ENCODE results near the gene DUS3L.

DUS3L gene, protein sequence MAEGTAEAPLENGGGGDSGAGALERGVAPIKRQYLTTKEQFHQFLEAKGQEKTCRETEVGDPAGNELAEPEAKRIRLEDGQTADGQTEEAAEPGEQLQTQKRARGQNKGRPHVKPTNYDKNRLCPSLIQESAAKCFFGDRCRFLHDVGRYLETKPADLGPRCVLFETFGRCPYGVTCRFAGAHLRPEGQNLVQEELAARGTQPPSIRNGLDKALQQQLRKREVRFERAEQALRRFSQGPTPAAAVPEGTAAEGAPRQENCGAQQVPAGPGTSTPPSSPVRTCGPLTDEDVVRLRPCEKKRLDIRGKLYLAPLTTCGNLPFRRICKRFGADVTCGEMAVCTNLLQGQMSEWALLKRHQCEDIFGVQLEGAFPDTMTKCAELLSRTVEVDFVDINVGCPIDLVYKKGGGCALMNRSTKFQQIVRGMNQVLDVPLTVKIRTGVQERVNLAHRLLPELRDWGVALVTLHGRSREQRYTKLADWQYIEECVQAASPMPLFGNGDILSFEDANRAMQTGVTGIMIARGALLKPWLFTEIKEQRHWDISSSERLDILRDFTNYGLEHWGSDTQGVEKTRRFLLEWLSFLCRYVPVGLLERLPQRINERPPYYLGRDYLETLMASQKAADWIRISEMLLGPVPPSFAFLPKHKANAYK

DNA sequence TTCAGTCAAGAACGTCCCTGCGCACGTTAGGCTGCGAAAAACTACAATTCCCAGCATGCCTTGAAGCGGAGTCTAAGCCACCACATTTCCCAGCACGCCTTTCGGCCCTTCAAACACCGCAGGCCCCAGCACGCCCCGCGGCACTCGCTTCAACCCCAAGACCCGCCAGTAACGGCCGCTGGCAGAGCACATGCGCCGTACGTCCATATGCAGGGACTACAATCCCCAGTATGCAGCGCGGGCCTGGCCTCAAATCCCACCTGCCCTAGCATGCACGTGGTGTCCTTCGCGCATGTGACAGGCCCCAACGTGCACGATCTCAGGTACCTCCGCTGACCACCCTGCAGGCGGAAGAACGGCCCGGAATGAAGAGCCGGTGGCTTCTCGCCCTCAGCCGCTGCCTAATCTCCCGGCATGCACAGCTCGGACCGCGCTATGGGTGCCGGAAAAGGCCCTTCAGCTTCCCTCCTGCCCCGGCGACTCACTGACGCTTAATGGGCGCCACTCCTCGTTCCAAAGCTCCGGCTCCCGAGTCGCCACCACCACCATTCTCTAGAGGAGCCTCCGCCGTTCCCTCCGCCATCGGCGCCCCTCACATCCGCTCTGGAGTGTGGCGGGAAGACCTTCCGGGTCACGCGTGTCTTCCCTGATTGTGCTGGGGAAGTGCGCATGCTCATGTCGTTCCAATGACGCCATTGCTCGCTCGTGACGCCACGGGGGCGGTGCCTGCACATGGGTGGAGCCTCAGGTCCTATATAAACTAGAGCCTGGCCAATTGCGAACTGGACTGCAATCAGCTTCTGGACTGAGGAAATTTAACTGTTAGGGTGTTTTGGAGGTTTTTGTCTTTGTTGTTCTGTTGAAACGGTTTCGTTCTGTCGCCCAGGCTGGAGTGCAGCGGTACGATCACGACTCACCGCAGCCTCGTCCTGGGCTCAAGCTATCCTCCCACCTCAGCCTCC lies at the start of gene DUS3L:
Gene DUS3L (minus strand): TSS at position 605 of the 962 bp plus-strand sequence. CDS start 22 bp downstream, at position 583.
- DNase-seq = peak; percentile 95

DNA sequence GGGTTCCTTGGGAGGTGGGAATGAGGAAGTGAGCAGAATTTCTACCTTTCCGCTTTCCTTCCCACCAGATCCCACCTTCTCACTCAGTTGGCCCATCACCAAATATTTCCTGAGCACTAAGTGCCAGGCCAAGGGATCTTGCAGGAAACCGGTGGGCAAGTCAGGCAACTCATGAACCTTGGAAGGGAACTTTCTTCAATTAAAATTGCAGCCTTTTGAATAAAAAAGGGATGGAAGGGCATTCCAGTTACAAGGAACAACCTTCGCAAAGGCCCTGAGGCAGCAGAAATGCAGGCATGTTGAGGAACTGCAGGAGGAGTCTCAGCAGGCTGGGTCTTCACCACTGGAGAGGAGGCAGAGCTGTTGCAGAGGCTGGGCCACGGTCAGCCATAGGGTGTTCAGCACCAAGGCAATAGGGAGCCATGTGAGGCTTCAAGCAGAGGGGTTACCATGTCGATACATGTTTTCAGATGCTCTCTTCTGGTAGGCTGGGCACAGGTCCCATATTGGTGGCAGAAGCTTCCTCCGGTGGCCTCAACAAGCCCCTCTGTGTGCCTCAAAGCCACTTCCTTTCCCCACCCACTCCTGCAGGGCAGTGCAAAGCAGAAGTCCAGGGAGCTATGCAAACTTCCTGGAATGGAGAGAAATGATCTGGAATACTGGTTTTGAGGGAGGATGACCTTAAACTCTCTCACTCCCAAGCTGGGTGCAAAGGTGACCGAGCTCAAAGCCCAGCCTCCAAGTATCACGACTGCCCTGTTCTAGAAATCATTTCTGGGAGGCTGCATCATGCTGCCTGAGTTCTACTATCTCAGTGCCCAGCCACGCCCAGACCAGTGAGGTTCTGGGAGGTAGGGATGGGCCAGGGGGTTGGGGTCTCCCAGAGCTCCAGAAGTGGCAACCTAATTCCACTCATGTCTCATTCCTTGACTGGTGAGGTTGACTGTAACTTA lies 48.4 kb upstream of the DUS3L start, which contains the start of gene FUT6:
Gene FUT6 (minus strand): TSS at position 638 of the 953 bp plus-strand sequence. CDS start 7,135 bp downstream, outside the sequence.
- DNase-seq = no peak

DNA sequence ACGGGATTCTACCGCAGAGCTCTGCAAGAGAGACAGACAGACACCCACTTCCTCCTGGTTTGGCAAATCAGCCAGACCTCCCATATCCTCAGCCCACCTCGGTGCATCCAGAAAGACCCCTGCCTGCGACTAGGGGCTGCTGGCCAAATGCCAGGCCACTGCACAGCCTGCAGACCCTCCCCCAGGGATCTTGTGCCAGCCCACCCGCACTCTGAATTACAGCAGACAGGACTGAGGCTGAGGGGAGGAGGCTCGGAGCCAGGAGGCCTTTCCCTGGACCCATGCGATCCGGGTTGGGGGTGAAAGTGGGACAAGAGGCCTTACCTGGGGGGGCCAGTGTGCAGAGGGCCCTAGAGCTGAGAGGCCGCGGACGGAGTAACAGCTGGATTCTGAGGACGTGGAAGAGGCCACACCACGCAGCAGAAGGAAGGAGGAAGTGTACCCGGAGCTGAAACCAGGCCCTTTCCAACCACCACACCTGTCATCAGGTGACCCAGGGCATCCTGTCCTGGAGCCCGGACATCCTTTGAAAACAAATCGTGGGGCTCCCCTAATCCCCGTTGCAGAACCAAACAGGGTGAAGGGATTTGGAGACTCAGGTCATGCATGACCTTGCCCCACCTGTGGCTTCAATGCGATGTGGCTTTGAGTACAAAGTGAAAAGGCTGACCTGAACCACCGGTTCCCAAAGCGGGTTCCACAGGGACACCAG lies 47.5 kb upstream of the DUS3L start:
- DNase-seq = no peak

DNA sequence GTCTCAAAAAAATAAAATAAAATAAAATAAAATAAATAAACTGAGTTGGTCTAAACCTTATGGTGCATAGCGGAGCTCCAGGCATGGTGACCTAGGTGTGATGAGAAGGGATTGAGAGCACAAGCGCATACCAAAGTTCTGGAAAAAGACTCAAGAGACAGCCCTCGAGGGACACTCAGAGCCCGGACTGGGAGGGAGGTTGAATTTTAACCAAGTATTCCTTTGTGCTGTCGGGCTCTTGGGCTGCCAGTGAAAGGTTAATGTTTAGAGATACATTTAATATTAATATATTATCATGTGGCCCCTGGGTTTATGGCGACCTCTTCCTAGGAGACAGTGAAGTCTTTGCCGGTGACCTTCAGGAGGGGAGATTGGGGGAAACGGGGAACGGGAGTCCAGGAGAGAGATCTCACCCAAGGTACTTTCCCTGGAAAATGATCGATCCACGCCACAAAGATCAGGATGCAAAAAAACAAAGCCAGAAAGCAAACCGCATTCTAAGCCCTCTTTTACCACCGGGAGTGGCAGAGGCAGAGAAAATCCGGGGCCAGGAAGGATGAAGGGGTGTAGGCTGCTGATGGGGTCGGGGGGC lies 46.9 kb upstream of the DUS3L start:
- DNase-seq = no peak

DNA sequence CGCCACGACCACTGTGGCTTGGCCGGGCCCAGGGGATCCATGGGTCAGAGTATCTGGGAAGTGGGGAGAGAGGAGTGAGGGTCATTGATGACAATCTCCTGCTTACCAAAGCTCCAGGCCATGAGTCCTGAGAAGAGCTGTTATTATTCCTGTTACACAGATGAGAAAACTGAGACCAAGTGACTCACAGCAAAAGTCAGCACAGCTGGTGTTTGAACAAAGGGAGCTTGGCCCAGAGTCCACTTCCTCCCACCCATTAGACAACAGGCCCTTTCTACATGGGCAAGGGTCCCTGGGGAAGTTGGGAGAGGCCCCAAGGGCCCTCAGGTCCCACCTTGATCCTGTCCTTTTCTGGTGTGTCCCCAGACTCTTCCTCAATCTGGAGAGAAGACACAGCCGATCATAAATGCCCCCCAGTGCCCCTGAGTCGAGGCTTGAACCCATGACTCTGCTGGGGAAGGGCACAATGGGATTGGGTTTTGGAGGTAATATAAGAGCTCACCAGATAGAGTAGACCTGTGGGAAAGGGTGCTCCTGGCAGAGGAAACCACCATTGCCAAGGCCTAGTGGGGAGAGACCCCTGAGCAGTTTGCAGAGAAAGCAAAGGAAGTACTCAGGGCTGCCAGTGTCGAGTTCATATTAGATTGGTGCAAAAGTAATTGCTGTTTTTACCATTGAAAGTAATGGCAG lies 41.7 kb upstream of the DUS3L start:
- no peak for DNase-seq

DNA sequence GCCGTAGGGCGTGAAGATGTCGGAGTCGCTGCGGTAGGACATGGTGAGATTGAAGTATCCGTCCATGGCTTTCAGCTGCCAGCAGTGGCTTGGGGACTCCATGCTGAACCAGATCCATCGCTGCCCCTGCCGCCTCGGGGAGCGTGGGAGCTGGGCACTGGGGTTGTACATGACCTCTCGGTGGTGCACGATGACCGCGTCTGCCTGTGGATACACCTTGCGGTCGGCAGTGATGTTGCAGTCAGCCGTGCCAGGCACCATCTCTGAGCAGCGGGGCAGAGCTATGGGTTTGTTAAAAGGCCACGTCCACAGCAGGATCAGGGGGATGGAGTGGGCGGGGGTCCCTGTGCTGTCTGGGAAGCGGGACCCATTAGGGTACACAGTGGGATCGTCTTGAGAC lies 41.1 kb upstream of the DUS3L start:
- no peak for DNase-seq

DNA sequence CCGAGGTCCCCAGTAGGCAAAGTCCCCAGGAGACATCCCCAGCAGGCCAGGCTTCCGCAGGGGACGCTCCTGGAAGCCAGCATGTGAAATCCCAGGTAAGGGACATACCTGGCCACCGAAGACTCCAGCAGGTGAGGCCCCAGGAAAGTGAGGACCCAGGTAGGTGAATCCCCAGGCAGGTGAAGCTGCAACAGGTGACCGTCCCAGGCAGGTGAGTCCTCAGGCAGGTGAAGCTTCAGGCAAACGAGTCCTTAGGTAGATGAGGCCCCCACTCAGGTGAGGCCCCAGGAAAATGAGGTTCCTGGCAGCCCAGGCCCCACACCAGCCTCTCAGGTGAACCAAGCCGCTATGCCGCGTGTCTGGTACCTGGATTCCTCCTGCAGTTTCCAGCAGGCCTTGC lies 40.2 kb upstream of the DUS3L start:
- DNase-seq = no peak

DNA sequence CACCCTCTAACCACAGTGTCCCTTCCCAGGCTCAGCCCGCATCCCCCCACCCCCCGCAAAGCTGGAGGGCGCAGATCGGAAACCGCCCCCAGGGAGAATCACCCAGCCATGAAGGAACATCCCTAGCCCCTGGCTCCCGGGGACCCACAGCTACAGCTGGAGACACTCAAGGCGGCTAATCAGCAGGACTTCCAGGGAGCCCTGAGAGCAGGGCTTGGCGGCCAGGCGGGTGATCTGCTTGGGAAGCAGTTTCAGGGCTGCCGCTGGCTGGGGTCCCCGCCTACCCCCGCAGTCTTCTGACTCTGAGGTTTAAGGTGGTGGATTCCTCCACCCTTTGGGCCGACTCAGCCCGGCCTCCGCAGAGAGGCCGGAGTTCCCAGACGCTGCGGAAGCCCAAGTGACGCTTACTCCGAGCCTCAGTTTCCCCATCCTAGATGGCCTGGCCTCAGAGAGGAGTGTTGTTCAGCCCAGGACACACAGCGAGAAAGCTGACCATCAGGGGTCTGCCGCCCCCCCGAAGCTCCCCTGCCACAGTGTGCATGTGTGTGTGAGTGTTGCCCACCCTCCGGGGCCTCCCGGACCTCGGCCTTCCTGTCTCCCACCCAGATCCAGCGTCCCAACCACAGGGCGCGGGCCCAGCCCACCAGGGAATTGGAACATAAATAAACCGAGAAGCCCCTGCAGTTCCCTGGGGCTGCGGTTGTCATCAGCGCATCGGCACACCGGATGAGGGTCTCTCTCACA lies 38.8 kb upstream of the DUS3L start:
- no peak for DNase-seq

DNA sequence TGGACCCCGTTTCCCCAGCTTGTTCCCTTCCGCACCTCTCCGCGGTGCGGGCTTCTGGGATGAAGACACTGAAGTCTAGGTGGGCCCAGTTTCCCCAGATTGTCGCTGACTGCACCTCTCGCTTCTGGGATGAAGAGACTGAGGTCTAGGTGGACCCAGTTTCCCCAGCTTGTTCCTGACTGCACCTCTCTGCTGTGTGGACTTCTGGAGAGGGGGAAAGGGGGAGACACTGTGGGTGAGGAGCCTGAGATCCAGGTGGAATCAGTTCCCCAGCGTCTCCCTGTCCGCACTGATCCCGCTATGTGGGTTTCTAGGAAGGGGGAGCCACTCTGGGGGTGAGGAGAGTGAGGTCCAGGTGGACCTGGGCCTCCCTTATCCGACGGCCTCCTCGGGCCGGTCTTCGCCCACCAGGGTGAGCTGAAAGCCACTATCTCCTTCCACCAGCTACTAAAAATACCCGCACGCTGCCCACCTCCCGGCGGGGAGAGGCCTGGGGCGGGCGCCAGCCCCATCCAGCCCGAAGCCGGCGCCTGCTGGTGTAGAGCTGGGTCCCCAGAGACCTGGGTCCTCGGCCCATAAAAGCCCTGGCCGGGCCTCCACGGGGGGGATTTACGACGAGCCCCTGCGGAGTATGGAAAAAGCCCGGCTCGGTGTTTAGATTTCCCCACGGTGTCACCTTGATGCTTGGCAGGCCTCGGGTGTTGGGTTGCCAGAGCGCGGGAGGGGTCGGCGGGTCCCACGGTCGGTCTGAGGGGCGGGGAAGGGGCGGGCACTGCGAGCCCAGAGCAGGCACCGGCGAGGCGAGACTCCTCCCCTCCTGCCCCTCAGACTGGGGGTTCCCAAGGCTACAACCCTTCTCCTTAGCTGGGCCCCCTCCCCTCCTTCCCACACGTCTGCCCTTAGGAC lies 38.0 kb upstream of the DUS3L start:
- DNase-seq = no peak

DNA sequence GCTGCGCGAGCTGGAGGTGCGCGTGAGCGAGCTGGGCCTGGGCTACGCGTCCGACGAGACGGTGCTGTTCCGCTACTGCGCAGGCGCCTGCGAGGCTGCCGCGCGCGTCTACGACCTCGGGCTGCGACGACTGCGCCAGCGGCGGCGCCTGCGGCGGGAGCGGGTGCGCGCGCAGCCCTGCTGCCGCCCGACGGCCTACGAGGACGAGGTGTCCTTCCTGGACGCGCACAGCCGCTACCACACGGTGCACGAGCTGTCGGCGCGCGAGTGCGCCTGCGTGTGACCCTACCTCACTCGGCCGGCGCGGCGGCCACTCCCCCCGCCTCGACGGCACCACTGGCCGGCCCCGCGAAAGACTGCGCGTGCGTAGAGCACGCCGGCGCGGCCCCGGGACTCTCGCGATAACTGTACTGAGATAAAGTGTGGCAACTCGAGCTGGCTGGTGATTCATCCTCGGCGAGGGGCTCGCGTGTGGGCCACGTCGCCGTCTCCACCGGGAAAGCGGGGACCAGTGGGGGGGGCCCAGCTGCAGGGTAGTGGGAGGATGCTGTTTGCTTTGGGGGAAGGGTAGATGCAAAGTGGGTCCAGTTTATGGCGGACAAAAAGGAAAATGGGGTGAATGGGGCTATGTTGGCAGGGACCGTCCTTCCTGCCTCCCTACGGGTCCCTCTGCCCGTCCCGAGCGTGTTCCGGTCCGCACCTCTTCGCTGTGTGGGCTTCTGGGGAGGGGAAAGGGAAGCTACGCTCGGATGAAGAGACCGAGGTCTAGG lies 37.1 kb upstream of the DUS3L start:
- DNase-seq = peak; percentile 87

DNA sequence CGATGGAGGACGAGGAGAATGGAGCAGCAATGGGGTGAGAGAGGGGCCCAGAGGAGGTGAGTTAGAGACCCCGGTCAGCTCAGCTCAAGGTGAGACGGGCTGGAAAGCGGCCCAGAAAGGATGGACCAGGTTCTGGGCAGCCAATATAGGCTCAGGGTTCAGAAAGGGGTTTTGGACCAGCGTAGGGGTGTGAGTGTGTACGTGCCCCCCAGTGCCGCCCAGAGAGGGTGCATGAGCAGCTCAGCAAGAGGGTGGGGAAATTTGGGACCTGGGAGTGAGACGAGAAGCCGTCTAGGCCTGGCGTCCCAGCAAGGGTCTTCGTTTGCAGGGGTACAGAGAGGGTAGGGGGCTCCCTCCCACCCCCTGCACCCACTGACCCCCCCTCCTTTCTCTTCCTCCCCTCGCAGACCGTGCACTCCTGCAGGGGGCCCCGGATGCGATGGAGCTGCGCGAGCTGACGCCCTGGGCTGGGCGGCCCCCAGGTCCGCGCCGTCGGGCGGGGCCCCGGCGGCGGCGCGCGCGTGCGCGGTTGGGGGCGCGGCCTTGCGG lies 36.5 kb upstream of the DUS3L start:
- no peak for DNase-seq

DNA sequence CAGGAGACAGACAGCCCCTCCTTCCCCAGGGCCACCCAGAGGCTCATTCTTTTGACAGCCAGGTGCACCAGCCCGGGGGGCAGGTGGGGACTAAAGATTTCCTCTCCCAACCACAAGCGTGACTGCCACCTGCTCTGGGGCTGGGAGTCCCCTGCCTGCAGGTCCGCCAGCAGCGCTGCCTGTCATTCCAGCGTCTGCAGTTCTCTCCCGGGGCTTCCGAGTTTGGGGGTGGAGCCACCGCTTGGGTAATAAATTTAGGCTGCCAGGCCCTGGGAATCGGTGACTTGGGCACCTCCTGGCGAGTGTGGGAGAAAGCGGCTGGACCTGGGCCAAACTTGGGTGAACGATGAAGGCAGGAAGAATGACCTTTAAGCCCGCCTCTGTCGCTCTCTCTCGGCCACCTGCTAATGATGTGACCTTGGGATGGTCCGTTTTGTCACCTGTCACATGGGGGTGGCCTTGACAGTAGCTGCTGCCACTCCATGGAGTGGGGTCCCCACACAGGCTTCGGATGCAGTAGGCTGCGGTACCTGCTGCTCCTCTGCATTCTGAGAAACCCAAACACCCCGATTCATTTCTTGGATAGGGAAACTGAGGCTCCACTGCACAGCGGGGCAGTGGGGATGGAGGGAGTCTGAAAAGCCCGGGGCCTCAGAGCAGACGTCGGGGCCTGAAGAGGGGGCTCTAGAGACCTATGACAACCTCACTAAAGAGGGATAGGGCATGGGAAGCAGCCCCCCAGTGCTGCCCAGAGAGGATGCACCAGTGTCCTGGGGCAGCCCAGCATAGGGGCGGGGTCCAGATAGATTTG lies 35.8 kb upstream of the DUS3L start:
- no peak for DNase-seq

DNA sequence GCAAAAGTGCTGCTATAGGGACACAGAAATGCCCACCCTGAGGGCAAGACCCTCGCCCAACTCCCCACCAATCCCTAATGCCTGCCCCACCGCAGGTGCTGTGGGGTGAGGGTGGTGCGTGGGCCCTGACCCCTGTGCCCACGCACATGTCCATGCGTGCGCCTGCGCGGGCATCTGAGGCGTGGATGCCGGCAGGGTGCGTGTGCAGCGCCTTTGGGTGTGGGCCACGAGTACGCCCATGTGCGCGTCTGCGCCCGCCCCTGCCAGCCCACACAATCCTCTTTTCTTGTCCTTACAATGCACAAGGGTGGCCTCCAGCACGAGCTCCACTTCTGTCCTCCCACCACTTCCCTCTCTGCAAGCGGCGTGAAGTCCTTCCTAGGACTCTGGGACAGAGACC lies 34.2 kb upstream of the DUS3L start:
- no peak for DNase-seq

DNA sequence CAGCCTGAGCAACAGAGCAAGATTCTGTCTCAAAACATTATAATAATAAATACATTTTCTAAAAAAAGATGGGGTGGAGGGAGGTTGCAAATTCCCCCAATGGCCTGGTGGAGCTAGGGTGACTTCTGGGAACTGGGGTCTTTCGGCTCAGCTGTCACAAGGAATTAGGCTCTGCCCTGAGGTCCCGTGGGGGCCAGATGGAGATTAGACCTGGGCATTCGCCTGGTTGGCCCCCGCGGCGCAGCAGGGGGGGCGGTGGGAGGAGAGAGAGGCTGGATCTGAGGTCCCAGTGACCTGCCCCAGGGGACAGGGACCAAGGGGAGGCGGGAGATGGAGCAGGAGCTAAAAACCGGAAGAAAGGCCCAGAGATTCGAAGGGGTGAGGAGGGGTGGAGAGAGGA lies 33.8 kb upstream of the DUS3L start:
- no peak for DNase-seq

DNA sequence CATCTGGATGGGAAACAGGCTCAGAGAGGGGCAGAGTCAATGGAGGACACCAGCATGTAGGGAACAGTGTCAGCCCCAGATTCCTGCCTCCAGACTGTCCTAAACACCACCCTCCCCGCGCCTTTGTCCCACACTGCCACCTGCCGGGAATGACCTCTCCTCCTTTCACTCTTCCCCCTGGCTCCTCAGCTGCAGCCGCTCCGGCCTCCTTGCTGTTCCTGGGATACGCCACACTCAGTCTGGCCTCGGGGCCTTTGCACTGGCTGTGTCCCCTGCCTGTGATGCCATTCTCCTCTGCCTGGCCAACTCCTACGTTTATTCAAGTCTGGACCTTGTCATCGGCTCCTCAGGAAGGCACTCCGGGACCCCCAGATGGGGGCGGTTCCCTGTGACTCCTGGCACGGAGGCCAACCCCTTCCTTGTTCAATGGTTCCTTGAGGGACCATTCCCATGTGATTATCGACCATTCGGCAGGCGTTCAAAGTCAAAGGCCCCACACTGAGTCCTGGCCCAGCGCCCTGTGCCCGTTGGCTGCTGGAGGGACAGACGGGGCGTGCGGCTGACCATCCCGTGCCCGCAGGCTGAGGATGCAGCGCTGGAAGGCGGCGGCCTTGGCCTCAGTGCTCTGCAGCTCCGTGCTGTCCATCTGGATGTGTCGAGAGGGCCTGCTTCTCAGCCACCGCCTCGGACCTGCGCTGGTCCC lies 32.8 kb upstream of the DUS3L start:
- no peak for DNase-seq

Data from stimulated activated naive CD4-positive, alpha-beta T cell treated with Interleukin-2 at 50 U/mL for 16 hours (primary cell).